Trophoblast cell (in vitro differentiated cells and primary cell): ENCODE data around the gene SMG1.

Experiments used
- DNase-seq, 2 donors: peaks; one replicate each; pipeline ENCODE4 v3.0.0-alpha.2; 2016
- H2AFZ ChIP-seq: 2 replicates; pipeline ENCODE4 v1.6.1; 2013; ENCODE audit warnings: low read length, moderate library complexity, mild to moderate bottlenecking; ENCODE audit not compliant: insufficient read depth, poor library complexity
- H2AK5ac ChIP-seq: 2 replicates; pipeline ENCODE4 v1.6.1; 2013; ENCODE audit warnings: mild to moderate bottlenecking, low read length
- H2BK120ac ChIP-seq: 2 replicates; pipeline ENCODE4 v1.6.1; 2013; ENCODE audit warnings: low read length, mild to moderate bottlenecking, moderate library complexity; ENCODE audit not compliant: insufficient read depth, poor library complexity
- H2BK12ac ChIP-seq: 2 replicates; pipeline ENCODE4 v1.6.1; 2013; ENCODE audit warnings: mild to moderate bottlenecking, low read length, moderate library complexity
- H2BK5ac ChIP-seq: 2 replicates; pipeline ENCODE4 v1.6.1; 2013; ENCODE audit warnings: low read length, low read depth, moderate library complexity, mild to moderate bottlenecking; ENCODE audit not compliant: poor library complexity
- H3K14ac ChIP-seq: 2 replicates; pipeline ENCODE4 v1.6.1; 2013; ENCODE audit warnings: mild to moderate bottlenecking, low read length
- H3K18ac ChIP-seq: 2 replicates; pipeline ENCODE4 v1.6.1; 2013; ENCODE audit warnings: mild to moderate bottlenecking, low read length
- H3K23ac ChIP-seq: 2 replicates; pipeline ENCODE4 v1.6.1; 2013; ENCODE audit warnings: low read length
- H3K27ac ChIP-seq: 2 replicates; pipeline ENCODE4 v1.5.1; 2013; ENCODE audit warnings: low read depth, mild to moderate bottlenecking, inconsistent platforms, low read length, moderate library complexity
- H3K27me3 ChIP-seq: 2 replicates; pipeline ENCODE4 v1.6.1; 2013; ENCODE audit warnings: inconsistent platforms, mild to moderate bottlenecking, low read length, moderate library complexity; ENCODE audit not compliant: insufficient read depth
- H3K36me3 ChIP-seq, 2 experiments: 1 replicate in 1 of 2; 2 replicates in 1 of 2; pipeline ENCODE4 v1.6.1; 2013; ENCODE audit warnings: low read length in 2 of 2, mild to moderate bottlenecking in 2 of 2, moderate library complexity in 1 of 2; ENCODE audit not compliant: insufficient read depth in 2 of 2, control insufficient read depth in 1 of 2
- H3K4ac ChIP-seq: 2 replicates; pipeline ENCODE4 v1.6.1; 2013; ENCODE audit warnings: low read depth, mild to moderate bottlenecking, low read length, moderate library complexity
- H3K4me1 ChIP-seq, 2 experiments: 1 replicate in 1 of 2; 2 replicates in 1 of 2; pipeline ENCODE4 v1.6.1; 2013; ENCODE audit warnings: low read length in 2 of 2, mild to moderate bottlenecking in 2 of 2, moderate library complexity in 1 of 2; ENCODE audit not compliant: insufficient read depth in 2 of 2, control insufficient read depth in 1 of 2
- H3K4me2 ChIP-seq: 2 replicates; pipeline ENCODE4 v1.6.1; 2013; ENCODE audit warnings: inconsistent platforms, mild to moderate bottlenecking, low read length, moderate library complexity
- H3K4me3 ChIP-seq: 2 replicates; pipeline ENCODE4 v1.5.1; 2013; ENCODE audit warnings: mild to moderate bottlenecking, low read depth, low read length, inconsistent platforms
- H3K79me1 ChIP-seq: one replicate; pipeline ENCODE4 v1.6.1; 2013; ENCODE audit warnings: low read length
- H3K79me2 ChIP-seq: 2 replicates; pipeline ENCODE4 v1.6.1; 2013; ENCODE audit warnings: low read length, mild to moderate bottlenecking; ENCODE audit not compliant: control insufficient read depth, insufficient read depth, poor library complexity
- H3K9ac ChIP-seq: 2 replicates; pipeline ENCODE4 v1.6.1; 2013; ENCODE audit warnings: mild to moderate bottlenecking, low read length
- H3K9me3 ChIP-seq: 2 replicates; pipeline ENCODE4 v1.6.1; 2013; ENCODE audit warnings: low read depth, mild to moderate bottlenecking, control low read depth, inconsistent platforms, low read length; ENCODE audit not compliant: insufficient read depth
- H4K12ac ChIP-seq: 2 replicates; pipeline ENCODE4 v1.6.1; 2013; ENCODE audit warnings: low read depth, mild to moderate bottlenecking, low read length, moderate library complexity
- H4K8ac ChIP-seq: 2 replicates; pipeline ENCODE4 v1.6.1; 2013; ENCODE audit warnings: low read depth, mild to moderate bottlenecking, low read length, moderate library complexity
- H4K91ac ChIP-seq: one replicate; pipeline ENCODE4 v1.6.1; 2013; ENCODE audit warnings: low read depth, mild to moderate bottlenecking, low read length, moderate library complexity
- WGBS: extraction: QIAGEN DNeasy Blood & Tissue Kit; methylation state at CpG from one replicate; pipeline ENCODE4 v1.1.7; 2013; ENCODE audit warnings: missing lambda C conversion rate; ENCODE audit not compliant: insufficient read length, insufficient coverage; ENCODE audit errors: extremely low coverage; 5-methylcytosine and 5-hydroxymethylcytosine counted together

SMG1 gene

DNA sequence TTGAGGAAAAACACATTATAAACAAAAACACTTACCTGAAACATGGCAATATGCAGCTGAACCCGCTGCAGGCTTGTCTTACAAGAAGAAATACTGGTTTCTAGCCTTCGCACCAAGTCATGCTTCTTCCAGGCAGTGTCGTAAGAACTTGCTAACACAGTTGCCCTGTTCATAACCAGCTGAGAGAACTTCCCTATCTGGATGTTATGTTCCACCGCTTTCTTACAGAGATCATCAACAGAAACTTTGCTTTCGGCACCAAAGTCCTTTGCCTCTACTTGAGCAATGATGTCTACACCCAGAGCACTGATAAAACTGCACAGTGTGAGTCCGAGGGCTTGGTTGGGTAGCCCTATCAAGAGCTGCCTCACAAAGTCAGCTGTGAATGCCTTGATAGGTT lies 97.0 kb downstream of the SMG1 start:
- no peak overlapping the region for H3K27ac ChIP-seq
- H4K91ac ChIP-seq = no peak overlapping the region
- WGBS = no CpG with 5 or more reads among the region's 6 CpGs

GRCh38 chr16:18827890-18828289 lies 98.3 kb downstream of the SMG1 start:
- Histone ChIP-seq H3K4me2 (no peak overlapping the region), H2BK12ac (no peak overlapping the region), H3K79me2 (no peaks in the 10 kb centered on the region), H4K8ac (no peak overlapping the region), H3K4ac (no peak overlapping the region), H3K23ac (no peak overlapping the region), H4K91ac (no peak overlapping the region), H2BK120ac (no peak overlapping the region), H3K18ac (no peak overlapping the region), H3K9me3 (no peaks in the 10 kb centered on the region), H3K27me3 (no peaks in the 10 kb centered on the region), H3K36me3 (peaks cover 17 to 28% of the 10 kb centered on the region in 2 experiments), H4K12ac (no peak overlapping the region), H3K9ac (no peak overlapping the region), H2BK5ac (no peak overlapping the region), H2AFZ (no peak overlapping the region), H3K4me1 (no peaks in the 10 kb centered on the region), H3K14ac (no peak overlapping the region), H3K79me1 (no peaks in the 10 kb centered on the region), H2AK5ac (no peak overlapping the region), H3K27ac (no peak overlapping the region), H3K4me3 (no peak overlapping the region)
- no CpG with 5 or more reads among the region's 4 CpGs for WGBS
- DNase-seq = no peak

More for the DNA sequence above, 97.0 kb downstream of the SMG1 start:
- Histone ChIP-seq H3K14ac (no peak overlapping the region), H4K8ac (no peak overlapping the region), H3K18ac (no peak overlapping the region), H2BK5ac (no peak overlapping the region), H2AK5ac (no peak overlapping the region), H2BK12ac (no peak overlapping the region), H3K4me3 (no peak overlapping the region), H3K4me1 (no peaks in the 10 kb centered on the region), H3K79me1 (no peaks in the 10 kb centered on the region), H2BK120ac (no peak overlapping the region), H3K9me3 (no peaks in the 10 kb centered on the region), H2AFZ (no peak overlapping the region), H3K36me3 (peaks cover 20 to 31% of the 10 kb centered on the region in 2 experiments), H3K4ac (no peak overlapping the region), H3K9ac (no peak overlapping the region), H3K23ac (no peak overlapping the region), H3K27me3 (no peaks in the 10 kb centered on the region), H3K4me2 (no peak overlapping the region), H3K79me2 (no peaks in the 10 kb centered on the region), H4K12ac (no peak overlapping the region)
- no peak for DNase-seq

- no peak overlapping the region for H2BK5ac ChIP-seq
- H3K23ac ChIP-seq = no peak overlapping the region
- no peaks in the 10 kb centered on the region for H3K27me3 ChIP-seq
- no peak overlapping the region for H4K8ac ChIP-seq
- H3K27ac ChIP-seq = no peak overlapping the region
- no peaks in the 10 kb centered on the region for H3K79me2 ChIP-seq
- no peak overlapping the region for H3K14ac ChIP-seq
- H3K79me1 ChIP-seq = no peaks in the 10 kb centered on the region
- no peak overlapping the region for H2AK5ac ChIP-seq
- DNase-seq = no peak
- H3K9me3 ChIP-seq = no peaks in the 10 kb centered on the region
- no peak overlapping the region for H3K9ac ChIP-seq
- H4K12ac ChIP-seq = no peak overlapping the region
- H3K4me3 ChIP-seq = no peak overlapping the region
- H3K18ac ChIP-seq = no peak overlapping the region
- H3K4ac ChIP-seq = no peak overlapping the region
- H3K4me2 ChIP-seq = no peak overlapping the region
- H4K91ac ChIP-seq = no peak overlapping the region
- H2BK120ac ChIP-seq = no peak overlapping the region
- no peak overlapping the region for H2AFZ ChIP-seq
- no peak overlapping the region for H2BK12ac ChIP-seq
- H3K4me1 ChIP-seq = no peaks in the 10 kb centered on the region
- no CpG with 5 or more reads among the region's 3 CpGs for WGBS
- peaks cover 25 to 42% of the 10 kb centered on the region in 2 experiments for H3K36me3 ChIP-seq
These were observed 109.9 kb downstream of the SMG1 start for GRCh38 chr16:18816286-18816685.

- H2AFZ ChIP-seq = no peak overlapping the region
These were observed 114.3 kb downstream of the SMG1 start for GRCh38 chr16:18811925-18812324.

More at GRCh38 chr16:18811925-18812324, 114.3 kb downstream of the SMG1 start:
- Histone ChIP-seq H2BK5ac (no peak overlapping the region), H3K18ac (no peak overlapping the region), H4K12ac (no peak overlapping the region), H3K27ac (no peak overlapping the region), H4K8ac (no peak overlapping the region), H2AK5ac (no peak overlapping the region), H3K4me3 (no peak overlapping the region), H3K27me3 (no peaks in the 10 kb centered on the region), H3K4me2 (no peak overlapping the region), H2BK120ac (no peak overlapping the region), H4K91ac (no peak overlapping the region), H3K79me2 (no peaks in the 10 kb centered on the region), H3K23ac (no peak overlapping the region), H2BK12ac (no peak overlapping the region), H3K9me3 (no peaks in the 10 kb centered on the region), H3K4me1 (no peaks in the 10 kb centered on the region), H3K4ac (no peak overlapping the region), H3K36me3 (peaks cover 17 to 35% of the 10 kb centered on the region in 2 experiments), H3K79me1 (no peaks in the 10 kb centered on the region), H3K9ac (no peak overlapping the region), H3K14ac (no peak overlapping the region)
- no peak for DNase-seq
- no CpG with 5 or more reads among the region's 3 CpGs for WGBS
